ENCODE measurements around the gene FAM181A.

Gene FAM181A

DNA sequence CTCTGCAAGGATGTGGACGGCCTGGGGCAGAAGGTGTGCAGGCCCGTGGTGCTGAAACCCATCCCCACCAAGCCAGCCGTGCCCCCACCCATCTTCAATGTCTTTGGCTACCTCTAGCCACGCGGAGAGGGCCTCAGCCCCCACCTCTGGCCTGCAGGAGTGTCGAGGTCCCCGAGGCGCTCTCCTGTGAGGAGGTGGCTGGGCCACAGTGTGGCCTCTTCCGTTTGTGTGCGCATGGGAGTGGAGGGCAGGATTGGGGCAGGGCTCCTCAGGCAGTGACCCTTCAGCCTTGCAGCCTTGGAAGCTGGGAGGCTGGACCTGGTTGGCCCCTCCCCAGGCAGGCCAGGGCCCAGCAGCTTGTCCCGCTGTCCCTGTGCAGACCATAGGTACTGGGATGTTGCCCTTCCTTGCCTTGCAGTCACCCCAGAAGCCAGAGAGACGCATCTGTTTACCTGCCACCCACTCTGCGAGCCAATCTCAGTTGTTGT, 1.9 kb downstream of the FAM181A start:
- DNase-seq (ENCODE audit: low read depth in 2 of 2): no peak

- no peak for DNase-seq (ENCODE audit: low read depth in 2 of 2)
Observed at GRCh38 chr14:93929657-93930056, 2.5 kb downstream of the FAM181A start.

GRCh38 chr14:93930296-93930988, 3.3 kb downstream of the FAM181A start:
- DNase-seq (ENCODE audit: low read depth in 2 of 2): no peak

GRCh38 chr14:93930989-93931307, 3.8 kb downstream of the FAM181A start:
- no peak for DNase-seq (ENCODE audit: low read depth in 2 of 2)

DNA sequence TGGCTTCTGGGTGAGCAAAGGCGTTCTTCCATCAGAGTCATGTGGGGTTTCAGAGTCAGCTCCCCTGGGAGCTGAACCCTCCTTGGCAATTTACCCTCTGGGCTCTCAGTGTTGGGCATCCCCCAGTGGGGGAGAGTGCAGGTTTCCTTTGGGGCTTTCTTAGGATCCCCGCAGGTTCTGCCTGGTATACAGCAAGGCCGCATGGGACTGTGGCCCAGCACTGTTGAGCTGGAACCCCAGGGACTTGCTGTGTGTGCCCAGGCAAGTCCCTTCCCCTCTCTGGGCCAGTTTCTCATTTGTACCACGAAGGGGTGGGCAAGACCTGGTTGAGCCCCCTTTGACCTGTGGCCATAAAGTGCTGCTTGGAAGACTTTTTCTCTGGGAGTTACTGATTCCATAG, 5.5 kb downstream of the FAM181A start:
- DNase-seq (ENCODE audit: low read depth in 2 of 2): no peak

DNA sequence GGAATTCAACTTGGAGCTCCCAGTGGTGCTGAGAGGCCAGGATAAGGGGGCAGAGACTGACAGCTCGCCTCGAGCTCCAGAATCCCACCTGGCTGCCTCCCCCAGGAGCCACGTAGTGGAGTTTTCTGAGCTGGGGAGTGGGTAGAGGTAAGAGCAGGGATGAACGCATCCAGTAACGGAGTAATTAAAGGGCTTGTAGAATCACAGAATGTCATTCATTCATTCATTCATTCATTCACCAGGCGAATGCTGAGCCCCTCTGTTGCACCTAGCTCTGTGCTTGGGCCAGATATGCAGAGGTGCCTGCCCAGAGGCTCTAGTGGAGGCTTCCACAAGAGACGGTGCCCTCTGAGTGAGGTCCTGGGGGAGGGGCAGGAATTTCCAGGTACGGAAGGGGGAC, 8.1 kb downstream of the FAM181A start:
- no peak for DNase-seq (ENCODE audit: low read depth in 2 of 2)

DNA sequence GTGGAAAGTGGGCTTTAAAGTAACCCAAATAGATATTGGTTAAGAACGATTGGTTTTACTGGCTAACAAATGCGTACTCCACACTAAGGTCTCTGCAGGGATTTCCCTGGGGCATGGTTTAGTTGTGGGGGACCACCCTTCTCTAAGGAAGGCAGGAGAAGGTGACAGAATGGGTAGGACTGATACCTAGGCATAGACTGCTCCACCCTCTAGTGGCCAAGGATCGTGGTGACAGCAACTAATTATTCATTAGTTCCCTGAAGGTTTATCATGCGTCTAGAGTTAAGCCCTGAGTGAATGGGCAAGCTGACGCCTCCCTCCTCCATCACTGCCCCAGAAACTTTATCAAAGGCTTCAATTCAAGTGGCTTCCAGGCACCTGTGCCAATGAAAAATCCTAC, 9.1 kb downstream of the FAM181A start:
- no peak for DNase-seq (ENCODE audit: low read depth in 2 of 2)

GRCh38 chr14:93936926-93937325, 9.8 kb downstream of the FAM181A start:
- DNase-seq (ENCODE audit: low read depth in 2 of 2): no peak

DNA sequence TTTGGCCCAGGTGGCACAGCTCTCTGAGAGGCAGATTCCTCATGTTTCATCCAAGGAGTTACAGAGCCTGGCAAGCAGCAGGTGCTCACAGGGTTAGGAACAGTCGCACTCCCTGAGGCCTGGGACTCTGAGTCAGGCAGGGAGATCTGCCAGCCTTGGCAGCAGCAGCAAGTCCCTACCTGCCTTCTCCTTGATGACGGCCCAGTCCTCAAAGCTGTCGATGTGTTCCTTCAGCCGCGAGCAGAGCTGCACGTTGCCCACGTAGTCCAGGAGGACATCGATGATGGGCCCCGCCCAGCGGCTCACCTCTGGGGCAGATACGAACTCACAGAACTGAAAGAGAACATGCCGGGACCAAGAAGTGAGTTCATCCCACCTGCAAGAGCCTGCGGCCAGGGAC, 10.4 kb downstream of the FAM181A start:
- DNase-seq (ENCODE audit: low read depth in 2 of 2): no peak

DNA sequence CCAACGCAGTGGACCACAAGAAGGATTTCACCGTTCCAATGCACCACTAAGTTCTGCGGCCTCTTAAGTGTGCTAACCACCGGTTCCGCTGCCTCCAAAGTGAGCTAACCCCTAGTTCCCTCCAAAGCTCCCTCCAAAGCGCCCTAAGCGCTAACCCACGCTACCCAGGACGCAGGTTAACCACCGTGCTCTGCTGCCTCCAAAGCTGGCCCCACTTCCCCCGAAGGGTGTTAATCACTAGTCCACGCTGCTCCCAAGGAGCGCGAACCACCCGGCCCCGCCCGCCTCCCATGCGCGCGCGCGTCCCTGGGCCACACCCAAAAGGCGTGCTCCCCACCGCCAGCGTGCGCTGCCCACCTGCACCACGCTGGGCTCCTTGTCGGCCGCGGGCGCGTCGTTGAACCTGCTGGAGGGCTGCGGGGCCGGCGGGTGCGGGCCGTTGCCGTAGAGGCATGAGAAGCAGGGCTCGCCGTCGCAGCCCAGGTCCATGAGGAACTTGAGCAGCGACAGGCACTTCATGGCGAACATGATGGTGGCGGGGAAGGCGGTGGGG, 11.7 kb downstream of the FAM181A start:
- no peak for DNase-seq (ENCODE audit: low read depth in 2 of 2)

GRCh38 chr14:93939304-93940229, 12.4 kb downstream of the FAM181A start:
- DNase-seq (ENCODE audit: low read depth in 2 of 2): peak; percentile 82 to 89

DNA sequence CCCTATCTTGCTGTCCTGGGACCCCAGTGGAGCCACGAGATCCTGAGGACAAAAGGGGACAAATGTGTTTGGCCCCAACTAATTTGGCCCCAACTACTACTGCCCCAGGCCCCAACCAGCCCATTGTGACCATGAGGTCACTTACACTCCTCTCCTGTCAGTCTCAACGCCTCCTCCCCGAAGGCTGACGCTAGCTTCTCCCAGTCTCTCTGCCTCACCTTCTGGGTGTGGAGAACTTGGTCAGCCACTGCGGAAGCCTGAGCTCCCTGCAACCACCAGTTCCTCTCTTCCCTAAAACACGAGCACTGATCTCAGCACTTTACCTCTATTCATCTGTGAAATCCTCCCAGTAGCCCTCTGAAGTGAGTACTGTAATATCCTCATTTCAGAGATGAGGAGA, 13.3 kb downstream of the FAM181A start:
- no peak for DNase-seq (ENCODE audit: low read depth in 2 of 2)

DNA sequence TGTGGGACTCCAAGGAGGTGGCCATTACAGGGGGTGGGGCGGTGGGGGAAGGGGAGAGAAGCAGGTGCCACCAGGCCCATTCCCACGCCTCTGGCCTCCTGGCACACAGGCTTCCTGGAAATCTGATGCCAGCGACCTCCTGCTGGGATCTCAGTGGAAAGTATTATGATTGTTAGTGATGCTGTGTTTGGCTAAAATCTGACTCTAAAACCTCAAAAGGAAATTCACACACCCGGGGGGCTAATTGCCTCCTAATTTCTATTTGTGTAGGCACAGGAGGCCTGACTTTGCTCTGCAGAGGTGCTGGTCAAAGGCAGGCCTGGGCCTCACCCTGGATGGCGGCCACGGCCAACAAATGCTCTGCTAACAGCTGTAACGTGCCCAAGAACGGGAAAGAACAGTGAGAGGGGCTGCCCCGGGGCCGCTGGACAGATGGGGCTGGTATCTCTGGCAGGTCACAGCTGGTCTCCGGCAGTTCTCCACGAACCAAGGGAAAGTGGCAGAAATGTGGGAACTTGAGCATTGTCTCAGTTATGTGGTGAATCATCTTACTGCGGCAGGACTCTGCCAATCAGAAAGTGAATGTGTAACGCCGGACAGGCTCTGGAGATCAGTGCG, 14.3 kb downstream of the FAM181A start:
- no peak for DNase-seq (ENCODE audit: low read depth in 2 of 2)

DNA sequence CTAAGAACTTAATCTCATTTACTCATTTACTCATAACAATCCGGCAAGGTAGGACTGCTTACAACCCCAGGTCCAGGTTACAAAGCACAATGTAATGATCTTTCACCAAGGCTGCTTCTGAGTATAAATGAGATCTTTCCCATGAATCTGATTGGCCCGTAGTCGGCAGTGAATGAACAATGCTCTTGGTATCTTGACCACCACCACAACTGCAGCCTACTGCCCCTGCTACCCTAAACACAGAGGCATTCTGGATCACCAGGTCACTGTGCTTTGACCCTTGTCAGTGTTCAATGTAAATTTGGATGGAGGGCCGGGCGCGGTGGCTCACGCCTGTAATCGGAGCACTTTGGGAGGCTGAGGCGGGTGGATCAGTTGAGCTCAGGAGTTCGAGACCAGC, 15.9 kb downstream of the FAM181A start:
- DNase-seq (ENCODE audit: low read depth in 2 of 2): no peak

DNA sequence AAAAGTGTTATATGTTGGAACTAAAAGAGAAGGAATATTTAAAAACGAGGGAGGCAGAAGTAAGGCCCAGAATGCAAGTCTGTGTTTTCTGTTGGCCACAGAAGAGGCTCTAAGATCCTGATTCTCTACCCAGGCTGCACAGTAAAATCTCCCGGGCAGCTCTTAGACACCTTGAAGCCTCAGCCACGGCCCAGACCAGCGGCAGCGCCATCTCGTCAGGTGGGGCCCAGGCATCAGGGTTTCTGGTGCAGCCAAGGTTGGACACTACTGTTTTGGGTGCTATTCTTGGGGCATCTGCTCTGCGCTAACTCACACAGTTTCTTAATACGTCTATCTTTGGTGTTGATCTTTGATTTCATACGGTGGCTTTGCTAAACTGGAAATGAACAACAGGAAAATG, 16.8 kb downstream of the FAM181A start:
- no peak for DNase-seq (ENCODE audit: low read depth in 2 of 2)

DNA sequence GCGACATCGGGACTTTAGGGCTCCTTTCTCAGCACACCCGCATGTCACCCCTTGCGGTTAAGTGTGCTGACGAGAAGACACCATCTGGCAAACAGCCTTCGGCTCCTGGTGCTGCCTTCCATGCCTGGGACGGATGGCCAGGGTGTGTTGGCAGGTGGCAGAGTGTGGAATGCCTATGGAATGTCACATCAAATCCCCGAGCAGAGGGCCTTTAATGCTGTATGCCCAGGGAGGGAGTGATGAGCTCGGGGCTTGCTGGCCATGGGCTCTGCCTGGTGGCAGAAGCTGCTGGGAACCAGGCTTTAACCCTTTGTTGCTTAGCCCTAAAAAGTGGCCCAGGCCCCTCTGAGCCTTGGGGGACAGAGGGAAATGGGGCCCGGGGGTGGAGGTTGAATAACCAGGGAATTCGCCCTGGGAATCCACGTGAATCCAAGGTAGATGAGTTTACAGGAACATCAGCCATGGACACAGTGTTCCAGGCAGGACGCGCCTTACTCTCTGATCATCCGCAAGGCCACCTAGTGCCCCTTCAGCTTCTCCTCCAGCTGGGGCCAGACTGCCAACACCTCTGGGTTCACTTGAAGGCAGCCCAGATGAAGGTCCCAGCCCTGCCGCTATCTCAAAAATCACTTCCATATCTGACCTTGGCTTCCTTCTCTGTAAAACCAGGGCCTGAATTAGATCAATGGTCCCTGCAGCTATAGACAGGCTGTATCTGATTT, 17.4 kb downstream of the FAM181A start:
- no peak for DNase-seq (ENCODE audit: low read depth in 2 of 2)

GRCh38 chr14:93945070-93945399, 17.9 kb downstream of the FAM181A start:
- DNase-seq (ENCODE audit: low read depth in 2 of 2): no peak

- DNase-seq (ENCODE audit: low read depth in 2 of 2): no peak
Observed at GRCh38 chr14:93946104-93946503, 19.0 kb downstream of the FAM181A start.

- no peak for DNase-seq (ENCODE audit: low read depth in 2 of 2)
Observed at GRCh38 chr14:93946541-93947090, 19.5 kb downstream of the FAM181A start.

GRCh38 chr14:93947282-93947681, 20.1 kb downstream of the FAM181A start:
- DNase-seq (ENCODE audit: low read depth in 2 of 2): no peak

GRCh38 chr14:93949511-93950075, 22.4 kb downstream of the FAM181A start:
- DNase-seq (ENCODE audit: low read depth in 2 of 2): no peak
